ENCODE data around the gene OTUB1.

- no peak for TF ChIP-seq CTCF (IDR thresholded peaks at IDR 0.05)
- TF ChIP-seq EZH2 (IDR thresholded peaks at IDR 0.05), result no peak
Measured at GRCh38 chr11:64023712-64024710, 37.8 kb downstream of the OTUB1 start.
